Colon (tissue), 2 donors: ENCODE results near the gene CCR5.

Experiments used
- FAIRE-seq: peaks from 2 replicates; lab custom pipeline; 2012; peaks lifted over from hg19 to GRCh38; lab: Jason Lieb, UNC
- donor health status: control.
- donor health status: control.

The CCR5 gene

GRCh38 chr3:46408853-46409252 lies 38.1 kb downstream of the CCR5 start:
- no peak for FAIRE-seq

GRCh38 chr3:46409739-46410489 lies 39.2 kb downstream of the CCR5 start:
- FAIRE-seq: no peak

- no peak for FAIRE-seq
These were observed 39.9 kb downstream of the CCR5 start for GRCh38 chr3:46410669-46411068.

GRCh38 chr3:46411271-46411670 lies 40.5 kb downstream of the CCR5 start:
- FAIRE-seq: no peak

- FAIRE-seq: no peak
These were observed 42.1 kb downstream of the CCR5 start for GRCh38 chr3:46412786-46413298.

- no peak for FAIRE-seq
These were observed 43.2 kb downstream of the CCR5 start for GRCh38 chr3:46413951-46414350.

- FAIRE-seq: no peak
These were observed 44.0 kb downstream of the CCR5 start for GRCh38 chr3:46414739-46415138.

- FAIRE-seq: no peak
These were observed 45.5 kb downstream of the CCR5 start for GRCh38 chr3:46416125-46416810.

GRCh38 chr3:46416811-46417510 lies 46.2 kb downstream of the CCR5 start:
- FAIRE-seq: no peak

- no peak for FAIRE-seq
These were observed 47.3 kb downstream of the CCR5 start for GRCh38 chr3:46417841-46418611.

- no peak for FAIRE-seq
These were observed 49.1 kb downstream of the CCR5 start for GRCh38 chr3:46419816-46420215.

- FAIRE-seq: no peak
These were observed 50.2 kb downstream of the CCR5 start for GRCh38 chr3:46420931-46421330.

GRCh38 chr3:46422617-46423016 lies 51.9 kb downstream of the CCR5 start:
- FAIRE-seq: no peak

GRCh38 chr3:46423588-46423987 lies 52.8 kb downstream of the CCR5 start:
- no peak for FAIRE-seq
